HG02759 (cell line): ENCODE results near the gene FAAH2.
A peak's percentile ranks its signal among the peaks of the same experiment; 100 is the strongest.
"Not testable (repeated sequence)": the region's sequence is repeated elsewhere in the genome, so short reads cannot be mapped to it uniquely, and the experiment has no call there.

Source experiments
- ATAC-seq: cut with Tn5 transposase; IDR thresholded peaks from one replicate; pipeline ENCODE4 v1.9.1; 2021; ENCODE audit warnings: mild to moderate bottlenecking, moderate library complexity; ENCODE audit not compliant: unreplicated experiment

Gene FAAH2

GRCh38 chrX:57286507-57287251, at the start of gene FAAH2:
Gene FAAH2, plus strand, starts transcription at chrX:57286706. Its CDS starts 120 bp downstream, at chrX:57286826.
- peak; percentile 95 for ATAC-seq

- no peak for ATAC-seq
These were observed 44.5 kb upstream of the FAAH2 start for GRCh38 chrX:57241967-57242366.

- ATAC-seq = no peak
These were observed 34.5 kb upstream of the FAAH2 start for GRCh38 chrX:57251965-57252364.

- no peak for ATAC-seq
These were observed 21.4 kb upstream of the FAAH2 start for GRCh38 chrX:57265126-57265525.

- ATAC-seq = no peak
These were observed 20.2 kb upstream of the FAAH2 start for GRCh38 chrX:57266275-57266674.

GRCh38 chrX:57266871-57267270, 19.6 kb upstream of the FAAH2 start:
- ATAC-seq = no peak

GRCh38 chrX:57267308-57267707, 19.2 kb upstream of the FAAH2 start:
- no peak for ATAC-seq

GRCh38 chrX:57270980-57271379, 15.5 kb upstream of the FAAH2 start:
- ATAC-seq = no peak

GRCh38 chrX:57282568-57282967, 3.9 kb upstream of the FAAH2 start:
- ATAC-seq = no peak

GRCh38 chrX:57285001-57285400, 1.5 kb upstream of the FAAH2 start:
- ATAC-seq = no peak

- ATAC-seq = no peak
These were observed 2.6 kb downstream of the FAAH2 start for GRCh38 chrX:57289089-57289488.

- ATAC-seq = no peak
These were observed 8.5 kb downstream of the FAAH2 start for GRCh38 chrX:57294961-57295360.

- not testable (repeated sequence) for ATAC-seq
These were observed 9.2 kb downstream of the FAAH2 start for GRCh38 chrX:57295679-57296078.

GRCh38 chrX:57313583-57314215, 27.2 kb downstream of the FAAH2 start:
- no peak for ATAC-seq

- ATAC-seq = no peak
These were observed 42.5 kb downstream of the FAAH2 start for GRCh38 chrX:57329008-57329407.

GRCh38 chrX:57335790-57336189, 49.3 kb downstream of the FAAH2 start:
- not testable (repeated sequence) for ATAC-seq

GRCh38 chrX:57353472-57354132, 67.1 kb downstream of the FAAH2 start:
- ATAC-seq = no peak

GRCh38 chrX:57364145-57364544, 77.6 kb downstream of the FAAH2 start:
- ATAC-seq = no peak

- no peak for ATAC-seq
These were observed 79.9 kb downstream of the FAAH2 start for GRCh38 chrX:57366430-57366829.

- ATAC-seq = no peak
These were observed 81.1 kb downstream of the FAAH2 start for GRCh38 chrX:57367649-57368048.

- no peak for ATAC-seq
These were observed 81.7 kb downstream of the FAAH2 start for GRCh38 chrX:57368158-57368557.

- ATAC-seq = no peak
These were observed 92.8 kb downstream of the FAAH2 start for GRCh38 chrX:57379296-57379695.
